A172 (cell line): ENCODE measurements around the gene KCNF1. TPM values are rescaled to one million over a fixed set of nuclear protein-coding genes. Genes with fewer than 3 reads are reported as not detected.

Experiments used
- DNase-seq: peaks from one replicate; pipeline ENCODE4 v3.0.0-alpha.2; 2015; ENCODE audit warnings: low spot score
- total RNA-seq: library from RNA; depleted of rRNA; stranded (reverse); fragments of >200 nt; shearing (Covaris generic); gene quantifications from 2 replicates; pipeline ENCODE4 v1.2.3, GENCODE V29; 2014

Gene KCNF1
- total RNA-seq, 1 experiment from 2014 or later = 0.71 TPM

DNA sequence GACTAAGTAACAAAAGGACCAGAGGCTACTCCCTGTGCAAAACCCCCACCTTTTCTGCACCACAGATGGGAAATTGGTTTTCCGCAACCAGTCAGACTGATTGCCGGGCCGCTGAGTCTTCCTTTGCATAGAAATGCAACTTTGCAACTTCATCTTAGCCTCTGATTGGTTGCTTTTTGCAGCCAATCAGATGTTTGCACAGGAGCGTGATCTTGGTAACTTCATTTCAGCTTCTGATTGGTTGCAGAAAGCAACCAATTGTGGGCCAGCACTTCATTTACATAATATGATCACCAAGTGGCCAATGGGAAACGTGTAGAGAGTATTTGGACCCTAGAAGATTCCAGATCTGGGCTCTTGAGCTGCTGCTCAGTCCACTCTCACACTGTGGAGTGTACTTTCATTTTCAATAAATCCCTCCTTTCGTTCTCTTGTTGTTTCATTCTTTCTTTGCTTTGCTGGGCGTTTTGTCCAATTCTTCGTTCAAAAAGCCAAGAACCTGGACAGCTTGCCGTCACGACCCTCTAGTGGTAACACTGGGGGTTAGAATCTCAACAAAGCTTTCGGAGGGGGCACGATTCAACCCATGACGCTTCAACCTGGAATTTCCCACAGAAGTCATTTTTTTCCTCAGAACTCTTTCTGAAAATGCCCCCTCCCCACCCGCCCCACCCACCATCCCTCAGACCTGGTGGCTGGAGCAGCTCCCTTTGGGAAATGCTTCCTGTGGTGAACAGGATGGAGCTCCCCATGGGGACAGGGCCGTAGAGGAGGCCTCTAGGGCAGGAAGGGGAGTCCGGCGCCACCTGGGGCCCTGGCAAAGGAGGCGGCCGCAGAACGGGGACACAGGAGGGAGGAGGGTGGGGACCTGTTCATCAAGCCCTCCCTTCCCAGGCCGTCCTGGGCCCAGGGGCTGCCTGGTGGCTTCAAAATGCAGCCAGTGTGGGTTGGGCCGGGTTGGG, 31.8 kb upstream of the KCNF1 start:
- no peak for DNase-seq

DNA sequence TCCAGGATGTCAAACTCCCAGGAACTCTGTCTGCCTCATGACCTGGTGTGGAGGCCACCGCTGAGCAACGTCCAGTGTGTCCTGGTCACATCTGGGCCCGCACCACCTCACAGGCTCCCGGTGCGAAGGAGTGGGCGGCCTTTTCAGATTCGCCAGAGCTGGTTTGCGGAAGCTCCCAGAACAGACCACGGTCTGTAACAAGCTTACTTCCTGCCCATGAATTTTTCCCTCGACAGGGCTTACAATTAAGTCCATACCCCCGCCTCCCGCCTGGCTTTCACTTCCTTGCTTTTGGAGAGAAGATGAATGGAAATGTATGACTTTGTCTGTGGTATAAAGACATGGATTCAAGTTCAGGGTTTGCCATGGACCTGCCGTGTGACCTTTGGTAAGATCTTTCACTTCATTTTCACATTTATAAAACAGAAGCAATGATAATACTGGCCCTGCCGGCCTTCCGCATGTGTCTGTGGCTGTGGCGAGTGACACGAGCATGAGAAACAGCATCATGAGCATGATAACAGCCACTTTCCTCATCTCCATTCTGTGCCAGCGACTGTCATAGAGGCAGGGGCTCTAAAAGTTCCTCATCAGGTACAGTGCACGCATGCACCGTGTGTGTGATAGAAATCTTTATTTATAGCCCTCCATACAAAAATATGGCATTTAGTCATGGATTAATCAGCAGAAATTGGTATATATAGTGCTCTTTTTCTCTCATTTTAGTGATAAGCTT, 31.0 kb upstream of the KCNF1 start:
- no peak for DNase-seq

DNA sequence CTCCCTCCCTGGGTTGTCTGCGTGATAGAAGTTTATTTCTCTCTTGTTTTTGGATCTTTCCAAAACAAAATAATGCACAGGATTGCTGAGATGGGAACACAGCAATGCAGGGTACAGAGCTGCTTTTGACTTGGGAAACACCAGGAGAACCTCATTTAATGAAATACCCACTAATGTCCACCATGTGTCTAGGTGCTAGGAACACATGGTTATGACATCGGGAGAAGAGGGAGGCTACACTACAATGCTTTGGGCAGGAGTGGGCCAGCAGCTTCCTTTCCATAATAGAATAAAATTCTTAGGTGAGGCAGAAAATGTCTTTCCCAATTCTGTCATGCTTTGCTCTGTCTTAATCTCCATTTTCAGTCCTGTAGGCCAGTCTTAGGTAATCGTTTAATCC, 29.2 kb upstream of the KCNF1 start:
- no peak for DNase-seq

DNA sequence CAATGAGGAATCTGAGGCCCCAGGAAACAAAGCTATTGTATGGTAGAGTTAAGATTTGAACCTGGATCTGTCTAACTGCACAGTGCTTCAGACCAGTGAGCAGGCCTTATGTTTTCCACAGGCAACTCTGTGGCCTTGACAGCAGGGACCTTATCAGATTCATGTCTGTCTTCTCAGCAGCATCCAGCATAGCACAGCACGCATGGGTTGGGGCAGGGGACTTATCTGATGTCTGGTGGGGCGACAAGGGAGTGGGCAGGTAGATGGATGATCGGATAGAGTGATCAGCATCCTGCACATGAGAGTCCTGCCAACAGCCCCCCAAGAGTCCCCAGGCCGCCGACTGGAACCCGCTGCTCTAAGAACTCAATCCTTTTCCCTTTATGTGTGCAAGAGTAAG, 28.7 kb upstream of the KCNF1 start:
- DNase-seq = no peak

DNA sequence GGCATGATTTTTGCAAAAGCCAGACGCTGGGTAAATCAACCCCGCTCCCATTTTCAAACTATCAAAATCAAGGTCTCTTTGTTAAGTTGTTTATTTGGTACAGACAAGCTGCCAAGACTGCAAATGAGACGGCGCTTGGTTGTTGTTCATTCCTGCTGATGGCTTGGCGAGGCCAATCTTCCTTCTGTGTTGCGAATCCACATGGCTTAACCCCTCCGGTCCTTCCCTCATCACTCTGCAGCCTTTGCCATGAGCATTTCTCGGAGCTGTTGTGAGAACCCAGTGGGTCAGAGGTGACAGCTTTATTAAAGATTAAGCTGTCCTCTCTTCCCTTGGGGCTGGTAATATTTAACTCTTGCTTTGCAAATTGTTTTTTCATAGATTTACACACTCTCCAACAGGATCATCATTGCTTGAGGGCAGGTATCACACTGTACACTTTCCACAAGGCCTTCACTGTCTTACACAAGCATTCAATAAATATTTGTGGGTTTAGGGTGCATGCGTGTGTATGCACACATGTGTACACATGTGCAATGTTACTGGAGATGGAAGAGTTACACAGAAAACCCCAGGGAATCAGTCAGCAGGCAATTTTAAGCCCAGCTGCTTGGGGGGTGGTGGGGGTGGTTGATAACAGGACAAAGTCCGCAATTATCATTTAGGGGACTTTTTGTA, 27.8 kb upstream of the KCNF1 start:
- no peak for DNase-seq

DNA sequence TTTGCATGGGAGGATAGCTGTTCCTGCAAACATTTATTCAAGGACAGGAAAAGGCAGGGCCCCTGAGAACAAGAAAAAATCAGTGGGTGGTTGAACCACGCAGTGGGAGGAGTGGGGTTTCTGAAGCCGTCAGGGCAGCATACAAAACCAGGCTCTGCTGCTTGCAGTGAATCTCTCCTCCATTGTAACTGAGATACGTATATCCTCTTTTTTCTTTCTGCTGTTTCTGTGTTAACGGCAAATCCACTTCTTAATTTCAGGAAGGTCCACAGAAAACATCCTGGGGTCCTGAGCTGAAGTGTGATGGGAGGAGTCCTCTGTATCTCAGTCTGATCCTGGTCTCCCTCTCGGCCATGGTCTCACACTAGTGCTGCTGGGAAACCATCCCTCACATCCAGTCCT, 27.2 kb upstream of the KCNF1 start:
- DNase-seq = no peak

DNA sequence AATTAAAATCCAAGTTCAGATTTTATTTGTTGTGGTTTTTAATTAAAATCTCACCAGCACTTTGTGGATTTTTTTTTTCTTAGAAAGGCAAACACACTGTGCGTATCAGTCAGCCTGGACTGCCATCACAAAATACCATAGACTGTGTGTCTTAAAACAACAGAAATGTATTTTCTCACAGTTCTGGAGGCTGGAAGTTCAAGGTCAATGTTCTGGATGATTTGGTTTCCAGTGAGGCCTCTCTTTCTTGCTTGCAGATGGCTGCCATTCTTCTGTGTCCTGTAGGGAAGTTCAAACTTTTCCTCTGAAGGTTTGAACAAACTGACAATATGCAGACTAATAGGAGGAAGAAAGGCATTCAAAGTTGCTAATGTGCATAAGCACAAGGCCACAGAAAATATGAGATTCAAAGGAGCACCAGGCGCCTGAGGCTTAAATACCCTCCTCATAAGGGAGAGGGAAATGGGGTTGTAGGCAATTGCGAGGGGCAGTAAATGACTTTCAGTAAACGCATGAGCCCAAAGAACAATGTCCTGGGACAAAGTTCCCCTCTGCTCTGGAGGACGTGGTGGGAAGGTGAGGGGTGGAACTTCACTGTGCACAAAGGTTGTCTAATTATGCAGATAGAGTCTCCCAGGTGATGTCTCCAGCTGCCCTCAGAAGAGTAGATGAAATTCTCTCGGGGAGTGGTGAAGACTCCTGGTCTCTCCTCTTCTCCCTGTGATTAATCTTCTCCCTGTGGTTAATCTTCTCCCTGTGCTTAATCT, 26.5 kb upstream of the KCNF1 start:
- no peak for DNase-seq

DNA sequence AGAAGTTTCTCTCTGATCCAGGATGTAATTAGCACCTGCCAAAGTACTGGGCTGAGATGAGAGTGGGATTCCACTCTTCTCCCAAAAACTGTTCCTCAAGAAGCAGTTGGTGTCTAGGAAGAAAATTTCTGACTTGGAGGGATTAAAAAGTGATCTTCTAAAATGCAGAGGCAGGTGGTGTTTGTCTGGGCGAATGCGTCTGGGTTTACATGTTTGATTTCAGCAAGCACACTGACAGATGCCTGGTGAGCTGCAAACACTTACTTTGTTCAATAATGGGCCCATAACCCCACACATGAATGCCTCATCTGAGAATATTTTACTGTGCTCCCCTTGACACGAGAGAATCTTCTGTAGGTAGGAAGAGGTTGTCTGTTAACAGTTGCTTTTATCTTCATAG, 24.3 kb upstream of the KCNF1 start:
- no peak for DNase-seq

DNA sequence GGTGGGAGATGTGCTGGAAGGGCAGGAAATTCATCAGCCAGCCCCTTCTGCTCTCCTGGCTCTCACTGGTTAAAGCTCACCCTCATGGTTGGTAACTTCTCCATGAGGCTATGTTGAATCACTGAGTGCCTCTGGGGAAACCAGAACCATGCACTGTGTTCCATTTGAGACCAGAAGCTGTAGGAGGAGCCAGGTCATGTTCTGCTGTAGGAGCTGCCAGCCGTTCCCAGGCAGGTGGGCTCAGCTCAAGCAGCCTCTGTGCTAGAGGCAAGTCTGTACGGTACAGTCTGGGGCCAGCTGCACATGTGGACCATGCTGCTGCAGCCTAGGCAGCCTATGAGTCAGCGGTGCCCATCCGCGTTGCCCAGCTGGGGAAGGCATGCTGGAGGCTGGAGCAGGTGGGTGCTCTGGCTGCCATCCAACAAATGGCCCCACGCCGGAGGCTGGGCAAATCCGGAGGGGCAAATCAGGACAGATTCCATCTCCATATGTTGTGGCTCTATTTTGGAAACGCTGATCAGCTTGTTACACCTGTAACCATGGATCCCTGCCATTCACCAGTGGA, 22.0 kb upstream of the KCNF1 start:
- DNase-seq = peak; percentile 26

DNA sequence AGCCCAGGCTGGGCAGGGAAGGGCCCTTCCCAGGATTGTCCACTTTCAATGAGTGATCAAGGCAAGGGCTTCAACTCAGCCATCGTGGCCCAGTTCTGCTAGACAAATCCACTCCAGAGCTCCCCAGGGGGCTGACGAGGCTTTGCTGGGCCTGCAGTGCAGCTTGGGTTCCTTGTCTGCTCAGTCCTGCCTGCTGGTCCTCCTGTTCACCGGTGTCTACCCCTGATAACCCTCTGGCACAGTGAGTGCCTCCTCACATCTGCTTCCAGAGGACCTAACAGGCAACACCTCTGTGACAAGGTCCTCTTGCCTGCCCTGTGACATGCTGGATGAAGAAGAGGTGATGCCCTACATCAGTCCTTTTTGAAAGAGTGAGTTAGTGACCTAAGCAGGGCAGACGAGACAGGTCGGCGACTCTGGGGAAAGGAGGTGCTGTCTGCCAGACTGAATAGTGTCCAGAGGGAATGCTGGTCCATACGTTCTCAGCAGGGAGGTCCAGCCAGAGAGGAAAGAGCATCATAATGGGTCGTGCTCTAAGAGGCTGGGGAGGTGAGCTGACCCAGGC, 20.9 kb upstream of the KCNF1 start:
- no peak for DNase-seq

DNA sequence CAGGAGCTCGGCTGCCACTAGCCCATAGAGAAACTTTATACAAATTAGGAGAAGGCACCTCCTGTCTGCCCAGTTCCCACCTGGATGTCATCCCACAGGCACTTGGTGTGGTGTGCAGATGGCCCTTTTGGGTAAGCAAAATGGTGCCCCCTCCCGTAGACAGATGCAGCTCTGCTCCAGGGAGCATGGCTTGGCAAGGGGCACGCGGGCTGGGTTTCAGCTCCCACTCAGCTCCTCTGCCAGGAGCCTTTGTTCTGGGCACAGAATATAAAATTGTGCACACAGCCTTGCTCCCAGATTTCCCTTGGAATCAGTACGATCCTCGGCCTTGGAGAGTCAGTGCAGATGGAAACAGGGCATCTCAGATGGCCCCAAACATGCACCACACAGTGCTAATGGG, 20.3 kb upstream of the KCNF1 start:
- DNase-seq = no peak

DNA sequence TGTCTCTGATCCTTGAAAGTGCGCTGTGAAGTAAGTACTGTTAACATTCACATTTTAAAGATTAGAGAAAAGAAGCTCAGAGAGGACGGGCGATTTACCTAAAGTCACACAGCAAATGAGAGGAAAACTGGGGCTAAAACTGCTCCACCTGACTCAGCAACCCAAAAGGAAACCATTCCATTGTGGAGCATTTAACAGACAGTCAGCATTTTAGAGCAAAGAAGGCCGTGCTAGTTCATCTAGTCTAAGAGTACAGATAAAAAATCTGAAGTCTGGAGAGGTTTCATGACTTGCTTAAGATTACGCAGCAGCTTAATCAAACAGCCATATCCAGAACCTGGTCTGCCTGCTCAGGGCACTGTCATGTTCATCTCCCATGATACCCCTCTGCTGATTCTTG, 19.9 kb upstream of the KCNF1 start:
- DNase-seq = no peak

DNA sequence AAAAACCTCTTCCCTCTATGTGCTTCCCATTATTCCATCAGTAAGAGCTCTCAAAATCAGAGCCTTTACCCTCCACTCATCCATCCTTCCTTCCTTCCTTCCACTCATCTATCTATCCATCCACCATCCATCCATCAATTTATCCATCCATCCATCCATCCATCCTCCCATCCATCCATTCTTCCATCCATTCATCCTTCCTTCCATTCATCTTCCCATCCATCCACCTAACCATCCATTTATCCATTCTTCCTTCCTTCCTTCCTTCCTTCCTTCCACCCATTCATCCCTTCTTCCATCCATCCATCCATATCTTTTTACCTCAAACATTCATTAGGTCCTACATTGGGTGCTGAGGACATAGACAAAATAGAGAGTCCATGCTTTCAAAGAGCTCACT, 19.4 kb upstream of the KCNF1 start:
- DNase-seq = no peak

DNA sequence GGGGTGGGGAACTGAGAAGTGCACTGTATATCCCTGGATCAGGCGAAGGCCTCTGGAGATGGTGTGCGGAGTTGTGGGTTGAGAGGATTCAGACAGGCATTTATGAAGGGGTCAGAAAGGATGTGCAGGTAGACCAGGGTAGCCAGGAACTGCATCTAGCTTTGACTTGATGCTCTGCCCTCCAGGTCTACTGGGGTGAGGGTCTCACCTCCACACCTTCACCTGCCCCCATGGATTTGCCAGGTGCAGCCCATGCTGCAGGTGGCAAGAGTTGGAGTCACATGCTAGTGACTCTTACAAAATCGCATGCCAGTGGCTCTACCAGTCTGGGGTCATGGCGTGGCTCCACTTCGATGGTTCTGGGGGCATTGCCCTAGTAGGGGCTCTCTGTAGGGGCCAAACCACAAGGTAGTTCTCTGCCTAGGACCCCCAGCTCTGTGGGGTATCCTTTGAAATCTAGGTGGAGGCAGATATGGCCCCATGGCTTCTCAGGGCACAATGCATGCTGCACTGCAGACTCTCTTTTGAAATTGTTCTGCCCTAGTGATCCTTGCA, 18.9 kb upstream of the KCNF1 start:
- DNase-seq = no peak

DNA sequence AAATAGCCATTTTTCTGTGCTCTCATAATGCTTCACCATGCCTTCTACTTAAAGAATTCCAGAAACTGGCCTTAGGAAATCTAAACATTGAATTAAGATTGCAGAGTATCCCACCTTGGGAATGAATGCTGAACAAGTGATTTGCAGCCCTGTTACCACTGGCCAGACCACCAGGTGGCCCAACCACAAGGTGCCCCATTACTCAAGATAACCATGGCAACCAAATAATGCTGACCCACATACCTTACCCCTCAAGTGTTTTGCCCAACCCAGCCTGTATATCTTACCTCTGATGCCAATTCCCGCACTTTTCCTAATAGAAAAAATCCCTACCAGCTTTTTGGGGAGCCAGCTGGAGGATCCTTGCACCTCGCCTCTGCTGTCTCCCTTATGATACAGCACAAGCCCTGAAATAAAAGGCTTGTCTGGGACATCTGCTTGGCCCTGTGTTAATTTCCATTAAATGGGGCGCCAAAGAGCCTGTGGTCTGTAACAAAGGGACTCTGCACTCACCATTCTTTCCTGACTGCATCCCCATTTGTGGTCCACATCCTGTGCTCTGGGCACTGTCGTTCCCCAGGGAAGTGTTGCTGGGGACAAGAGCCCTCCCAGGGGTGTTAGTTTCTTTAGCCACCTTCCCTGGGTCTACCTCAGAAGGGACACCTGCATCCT, 17.3 kb upstream of the KCNF1 start:
- no peak for DNase-seq

DNA sequence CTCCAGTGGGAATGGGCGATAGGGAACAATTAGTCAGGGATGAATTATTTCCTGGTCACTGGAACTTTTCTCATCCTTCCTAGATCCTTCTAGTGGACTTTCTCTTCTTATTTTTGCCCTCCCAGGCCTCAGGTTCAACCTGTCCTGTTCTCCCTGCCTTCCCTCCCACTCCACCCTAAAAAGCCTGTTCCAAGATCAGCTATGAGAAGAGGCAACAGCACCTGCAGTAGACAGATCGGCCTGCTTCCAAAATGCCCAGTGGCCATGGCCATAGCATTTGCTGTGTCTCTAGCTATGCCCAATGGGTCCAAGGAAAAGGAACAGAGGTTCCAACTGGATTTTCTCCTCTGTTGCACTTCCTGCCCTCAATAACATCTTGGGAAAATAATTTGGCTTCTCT, 16.5 kb upstream of the KCNF1 start:
- no peak for DNase-seq

DNA sequence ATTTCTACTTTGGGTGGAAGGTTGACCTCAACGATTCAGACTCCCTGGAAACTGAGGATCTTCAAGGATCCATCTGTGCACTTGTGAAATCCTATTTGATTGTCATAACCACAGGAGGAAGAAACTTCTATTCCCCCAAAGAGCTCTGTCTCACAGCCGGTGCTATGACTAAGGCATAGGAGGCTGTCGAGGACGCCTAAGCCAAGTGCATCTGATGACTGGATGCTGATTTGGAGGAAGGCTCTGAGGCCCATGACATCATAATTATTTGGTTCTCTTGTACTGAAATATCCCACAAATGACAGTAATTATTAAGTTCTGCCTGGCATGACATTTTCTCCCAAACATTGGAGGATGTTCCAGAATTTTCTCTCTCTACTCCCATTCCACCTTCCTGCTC, 13.8 kb upstream of the KCNF1 start:
- DNase-seq = no peak

DNA sequence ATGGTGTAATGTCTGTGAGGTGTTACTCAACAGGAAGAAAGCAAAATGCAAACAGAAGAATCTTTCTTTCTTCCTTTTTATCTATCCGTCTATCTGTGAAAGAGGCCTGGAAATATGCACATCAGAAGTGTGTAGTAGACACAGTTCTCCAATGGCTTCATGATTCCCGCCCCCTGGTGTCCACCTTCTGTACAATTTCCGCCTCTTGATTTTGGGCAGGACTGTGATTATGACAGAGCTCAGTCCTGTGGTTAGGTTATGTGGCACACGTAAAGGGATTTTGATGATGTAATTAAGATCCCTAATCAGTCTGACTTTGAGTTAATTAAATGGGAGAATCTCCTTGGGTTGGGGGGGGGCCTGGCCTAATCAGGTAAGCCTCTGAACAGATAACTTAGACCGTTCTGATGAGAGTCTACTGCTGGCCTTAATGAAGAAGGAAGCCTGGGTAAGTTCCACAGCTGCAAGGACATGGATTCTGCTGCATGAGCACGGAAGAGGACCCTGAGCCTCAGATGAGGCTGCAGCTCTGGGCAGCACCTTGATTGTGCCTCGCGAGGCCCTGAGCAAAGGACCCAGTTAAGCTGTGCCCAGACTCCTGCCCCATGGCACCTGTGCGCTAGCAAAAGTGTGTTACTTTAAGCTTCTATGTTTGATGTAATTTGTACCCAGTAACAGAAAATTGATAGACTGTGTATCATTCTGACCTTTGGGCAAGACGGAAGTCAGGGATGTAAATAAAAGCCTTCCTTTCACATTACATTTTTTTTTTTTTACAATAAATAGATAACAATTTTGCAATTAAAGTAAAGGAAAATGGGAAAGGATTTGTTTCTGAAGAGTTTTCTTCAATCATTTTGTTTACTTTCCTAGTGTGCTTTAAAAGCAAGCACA, 11.3 kb upstream of the KCNF1 start:
- peak; percentile 25 for DNase-seq
